ENCODE measurements around the gene OR1K1.
A peak's percentile ranks its signal among the peaks of the same experiment; 100 is the strongest.
"Not testable (repeated sequence)": the region's sequence is repeated elsewhere in the genome, so short reads cannot be mapped to it uniquely, and the experiment has no call there.

OR1K1 gene, protein sequence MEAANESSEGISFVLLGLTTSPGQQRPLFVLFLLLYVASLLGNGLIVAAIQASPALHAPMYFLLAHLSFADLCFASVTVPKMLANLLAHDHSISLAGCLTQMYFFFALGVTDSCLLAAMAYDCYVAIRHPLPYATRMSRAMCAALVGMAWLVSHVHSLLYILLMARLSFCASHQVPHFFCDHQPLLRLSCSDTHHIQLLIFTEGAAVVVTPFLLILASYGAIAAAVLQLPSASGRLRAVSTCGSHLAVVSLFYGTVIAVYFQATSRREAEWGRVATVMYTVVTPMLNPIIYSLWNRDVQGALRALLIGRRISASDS

DNA sequence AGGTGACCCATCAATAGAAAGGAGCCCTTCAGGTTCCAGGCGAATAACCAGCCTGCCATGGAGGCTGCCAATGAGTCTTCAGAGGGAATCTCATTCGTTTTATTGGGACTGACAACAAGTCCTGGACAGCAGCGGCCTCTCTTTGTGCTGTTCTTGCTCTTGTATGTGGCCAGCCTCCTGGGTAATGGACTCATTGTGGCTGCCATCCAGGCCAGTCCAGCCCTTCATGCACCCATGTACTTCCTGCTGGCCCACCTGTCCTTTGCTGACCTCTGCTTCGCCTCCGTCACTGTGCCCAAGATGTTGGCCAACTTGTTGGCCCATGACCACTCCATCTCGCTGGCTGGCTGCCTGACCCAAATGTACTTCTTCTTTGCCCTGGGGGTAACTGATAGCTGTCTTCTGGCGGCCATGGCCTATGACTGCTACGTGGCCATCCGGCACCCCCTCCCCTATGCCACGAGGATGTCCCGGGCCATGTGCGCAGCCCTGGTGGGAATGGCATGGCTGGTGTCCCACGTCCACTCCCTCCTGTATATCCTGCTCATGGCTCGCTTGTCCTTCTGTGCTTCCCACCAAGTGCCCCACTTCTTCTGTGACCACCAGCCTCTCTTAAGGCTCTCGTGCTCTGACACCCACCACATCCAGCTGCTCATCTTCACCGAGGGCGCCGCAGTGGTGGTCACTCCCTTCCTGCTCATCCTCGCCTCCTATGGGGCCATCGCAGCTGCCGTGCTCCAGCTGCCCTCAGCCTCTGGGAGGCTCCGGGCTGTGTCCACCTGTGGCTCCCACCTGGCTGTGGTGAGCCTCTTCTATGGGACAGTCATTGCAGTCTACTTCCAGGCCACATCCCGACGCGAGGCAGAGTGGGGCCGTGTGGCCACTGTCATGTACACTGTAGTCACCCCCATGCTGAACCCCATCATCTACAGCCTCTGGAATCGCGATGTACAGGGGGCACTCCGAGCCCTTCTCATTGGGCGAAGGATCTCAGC is at the start of gene OR1K1:
Gene OR1K1, plus strand, starts transcription at position 58 of the 995 bp plus-strand sequence. Its CDS starts 0 bp downstream, at position 58.
- no peak for DNase-seq (ENCODE audit: low spot score)

DNA sequence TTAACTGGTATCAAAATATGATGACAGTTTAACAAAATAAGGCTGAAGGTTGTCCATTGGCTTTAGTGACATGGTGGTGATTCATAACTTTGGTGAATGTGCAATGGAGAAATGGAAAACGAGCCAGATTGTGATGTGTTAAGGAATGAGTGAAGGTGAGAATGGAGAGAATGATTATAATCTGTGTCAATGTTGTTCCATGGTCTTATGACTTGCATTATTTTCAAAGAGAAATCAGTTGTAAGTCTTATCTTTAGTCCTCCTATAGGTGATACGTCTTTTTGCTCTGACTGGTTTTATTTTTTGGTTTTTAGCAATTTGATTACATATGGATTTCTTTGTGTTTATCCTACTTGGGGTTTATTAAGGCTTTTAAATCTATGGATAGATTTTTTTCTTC is 45.1 kb upstream of the OR1K1 start:
- no peak for DNase-seq (ENCODE audit: low spot score)

DNA sequence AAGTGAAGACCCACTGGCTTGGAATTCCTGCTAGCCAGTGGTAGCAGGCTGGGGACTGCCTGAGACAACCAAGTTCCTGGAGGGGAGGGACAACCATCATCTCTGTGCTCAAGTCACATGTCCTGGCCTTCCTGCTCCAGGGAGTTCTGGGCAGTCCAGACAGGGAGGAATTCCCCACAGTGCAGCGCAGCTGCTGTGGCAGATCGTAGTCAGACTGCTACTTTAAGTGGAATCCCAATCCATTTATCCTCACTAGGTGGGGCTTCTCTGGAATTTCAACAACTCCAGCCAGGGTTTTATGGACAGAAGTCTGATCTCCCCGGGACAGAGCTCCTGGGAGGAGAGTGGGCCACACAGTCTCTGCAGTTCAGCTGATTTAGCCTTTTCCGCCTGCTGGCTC is 32.1 kb upstream of the OR1K1 start:
- DNase-seq (ENCODE audit: low spot score) = no peak

DNA sequence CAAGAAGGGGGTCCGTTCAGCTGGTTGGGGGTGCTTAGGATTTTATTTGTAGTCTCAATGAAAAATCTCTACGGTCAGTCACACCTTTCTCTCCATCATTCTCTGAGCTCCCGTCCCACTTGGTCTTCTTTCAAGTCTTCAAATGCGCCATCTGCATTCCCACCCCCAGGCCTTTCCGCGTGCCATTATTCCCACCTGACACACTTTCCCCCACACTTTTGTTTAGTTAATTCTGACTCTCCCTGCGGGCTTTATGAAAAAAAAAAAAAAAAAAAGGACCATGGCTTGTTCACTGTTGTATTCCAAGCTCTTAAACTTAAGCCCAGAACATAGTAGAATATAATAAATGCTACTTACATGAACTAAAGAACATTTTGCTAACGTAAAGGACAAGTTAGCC is 22.9 kb upstream of the OR1K1 start:
- no peak for DNase-seq (ENCODE audit: low spot score)

GRCh38 chr9:122777935-122778627 is 21.8 kb upstream of the OR1K1 start:
- no peak for DNase-seq (ENCODE audit: low spot score)

DNA sequence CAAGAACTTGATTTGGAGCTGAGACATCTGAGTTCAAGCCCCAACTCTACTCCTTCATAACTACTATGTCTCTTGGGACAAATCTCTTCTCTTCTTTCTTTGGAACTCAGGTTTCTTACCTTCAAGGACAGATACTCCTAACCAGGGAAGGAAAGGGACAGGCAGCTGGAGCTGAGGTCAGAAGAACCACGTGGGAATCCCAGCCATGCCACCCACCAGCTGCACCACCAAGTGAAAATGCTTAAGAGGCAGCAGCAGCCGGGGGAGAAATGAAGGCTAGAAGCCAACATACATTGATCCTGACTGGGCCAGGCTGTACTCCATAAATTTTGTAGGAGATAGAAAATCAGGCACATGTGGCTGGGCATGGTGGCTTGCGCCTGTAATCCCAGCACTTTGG is 20.7 kb upstream of the OR1K1 start:
- no peak for DNase-seq (ENCODE audit: low spot score)

- no peak for DNase-seq (ENCODE audit: low spot score)
These were observed 19.9 kb upstream of the OR1K1 start for GRCh38 chr9:122780026-122780425.

DNA sequence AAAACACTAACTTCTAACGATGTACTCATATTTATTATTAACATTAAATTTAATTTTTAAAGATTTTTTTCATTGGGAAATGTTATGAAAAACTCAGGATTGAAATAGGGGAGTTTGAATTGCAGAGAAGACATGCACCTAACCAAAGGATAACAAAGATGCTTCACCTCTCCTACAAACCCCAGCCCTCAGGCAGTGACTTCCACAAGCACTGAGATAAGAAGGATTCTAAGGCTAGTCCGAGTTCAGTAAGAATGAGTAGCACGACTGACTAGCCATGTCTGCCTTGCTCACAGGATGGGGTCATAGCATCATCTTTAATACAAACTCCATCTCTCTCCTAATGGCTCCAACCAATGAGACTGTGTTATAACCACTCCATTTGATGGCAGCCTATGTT is 18.3 kb upstream of the OR1K1 start:
- no peak for DNase-seq (ENCODE audit: low spot score)

GRCh38 chr9:122785269-122785668 is 14.7 kb upstream of the OR1K1 start:
- no peak for DNase-seq (ENCODE audit: low spot score)

- no peak for DNase-seq (ENCODE audit: low spot score)
These were observed 13.6 kb upstream of the OR1K1 start for GRCh38 chr9:122786338-122786737.

GRCh38 chr9:122788831-122789230 is 11.1 kb upstream of the OR1K1 start, which contains the start of gene OR5C1:
OR5C1 (plus strand) TSS chr9:122788933; CDS start chr9:122788933, 0 bp downstream.
- no peak for DNase-seq (ENCODE audit: low spot score)

DNA sequence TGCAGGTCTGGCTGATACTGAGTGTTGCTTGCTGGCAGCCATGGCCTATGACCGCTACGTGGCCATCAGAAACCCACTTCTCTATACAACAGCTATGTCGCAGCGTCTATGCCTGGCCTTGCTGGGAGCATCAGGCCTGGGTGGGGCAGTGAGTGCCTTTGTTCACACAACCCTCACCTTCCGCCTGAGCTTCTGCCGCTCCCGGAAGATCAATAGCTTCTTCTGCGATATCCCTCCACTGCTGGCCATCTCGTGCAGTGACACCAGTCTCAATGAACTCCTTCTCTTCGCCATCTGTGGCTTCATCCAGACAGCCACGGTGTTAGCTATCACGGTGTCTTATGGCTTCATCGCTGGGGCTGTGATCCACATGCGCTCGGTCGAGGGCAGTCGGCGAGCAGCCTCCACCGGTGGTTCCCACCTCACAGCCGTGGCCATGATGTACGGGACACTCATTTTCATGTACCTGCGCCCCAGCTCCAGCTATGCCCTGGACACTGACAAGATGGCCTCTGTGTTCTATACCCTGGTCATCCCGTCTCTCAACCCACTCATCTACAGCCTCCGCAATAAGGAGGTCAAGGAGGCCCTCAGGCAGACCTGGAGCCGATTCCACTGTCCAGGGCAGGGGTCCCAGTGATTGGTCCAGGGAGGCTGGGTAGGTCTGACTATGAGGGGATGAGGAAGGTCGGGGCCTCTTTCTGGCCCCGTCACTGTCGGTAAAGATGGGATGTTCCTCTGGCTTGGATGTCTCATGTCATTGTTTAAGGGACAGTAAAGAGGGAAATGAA is 10.5 kb upstream of the OR1K1 start:
- no peak for DNase-seq (ENCODE audit: low spot score)

DNA sequence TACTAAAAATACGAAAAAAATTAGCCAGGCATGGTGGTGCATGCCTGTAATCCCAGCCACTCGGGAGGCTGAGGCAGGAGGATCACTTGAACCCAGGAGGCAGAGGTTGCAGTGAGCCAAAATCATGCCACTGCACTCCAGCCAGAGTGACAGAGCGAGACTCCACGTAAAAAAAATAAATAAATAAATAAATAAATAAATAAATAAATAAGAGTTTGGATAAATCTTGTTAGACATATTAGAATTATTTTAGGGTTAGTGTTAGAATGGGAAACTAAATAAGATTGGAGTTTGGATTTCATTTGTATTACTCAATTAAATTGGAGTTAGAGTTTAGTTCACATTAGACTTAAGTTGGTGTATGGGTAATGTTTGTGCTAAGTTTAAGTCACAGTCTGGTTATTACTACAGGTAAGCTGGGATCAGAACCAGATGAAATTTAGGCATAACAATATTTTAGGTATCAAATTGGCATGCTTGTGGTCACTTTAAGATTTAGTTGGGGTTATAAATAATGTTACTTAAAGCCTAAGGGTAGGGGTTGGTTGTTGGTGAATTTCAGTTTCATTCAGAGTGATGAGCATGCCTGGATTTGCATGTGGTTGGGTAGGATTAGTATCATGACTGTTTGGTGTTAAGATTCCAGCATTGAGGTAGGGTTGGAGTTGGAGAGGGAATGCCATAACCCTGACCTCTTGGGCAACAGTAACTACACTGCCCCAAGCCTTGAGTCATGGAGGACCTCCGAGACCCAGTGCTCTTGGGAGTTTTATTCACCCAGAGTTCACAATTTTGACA is 7.9 kb upstream of the OR1K1 start:
- no peak for DNase-seq (ENCODE audit: low spot score)

- no peak for DNase-seq (ENCODE audit: low spot score)
These were observed 2.4 kb upstream of the OR1K1 start for GRCh38 chr9:122797316-122798063.

GRCh38 chr9:122806661-122807060 is 6.7 kb downstream of the OR1K1 start:
- no peak for DNase-seq (ENCODE audit: low spot score)

DNA sequence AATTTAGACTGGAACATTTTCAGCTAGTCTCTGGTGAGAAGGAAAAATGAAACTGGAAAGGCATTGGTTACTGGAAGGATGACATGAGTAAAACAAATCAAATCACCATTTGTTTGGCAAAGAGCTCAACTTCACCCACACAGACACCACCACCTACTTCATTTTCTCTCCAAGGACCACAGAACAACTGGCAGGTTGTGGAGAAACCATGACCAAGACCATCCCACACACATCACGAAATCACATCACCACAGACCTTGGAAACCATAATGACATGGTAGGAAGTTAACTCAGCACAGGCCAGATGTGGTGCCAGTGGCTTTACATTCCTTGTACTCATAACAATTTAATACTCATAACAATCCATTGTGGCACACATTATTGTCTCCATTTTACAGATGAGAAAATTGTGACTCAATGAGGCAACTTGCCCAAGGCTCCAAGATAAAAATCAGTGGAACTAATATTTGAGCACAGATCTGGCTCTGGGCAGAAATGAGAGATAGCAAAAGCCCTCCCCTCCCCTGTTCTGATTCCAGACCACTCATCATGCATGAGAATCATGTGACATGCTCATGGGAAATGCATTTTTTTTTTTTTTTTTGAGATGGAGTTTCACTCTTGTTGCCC is 7.5 kb downstream of the OR1K1 start:
- DNase-seq (ENCODE audit: low spot score) = no peak

GRCh38 chr9:122808141-122808540 is 8.2 kb downstream of the OR1K1 start:
- DNase-seq (ENCODE audit: low spot score) = no peak

DNA sequence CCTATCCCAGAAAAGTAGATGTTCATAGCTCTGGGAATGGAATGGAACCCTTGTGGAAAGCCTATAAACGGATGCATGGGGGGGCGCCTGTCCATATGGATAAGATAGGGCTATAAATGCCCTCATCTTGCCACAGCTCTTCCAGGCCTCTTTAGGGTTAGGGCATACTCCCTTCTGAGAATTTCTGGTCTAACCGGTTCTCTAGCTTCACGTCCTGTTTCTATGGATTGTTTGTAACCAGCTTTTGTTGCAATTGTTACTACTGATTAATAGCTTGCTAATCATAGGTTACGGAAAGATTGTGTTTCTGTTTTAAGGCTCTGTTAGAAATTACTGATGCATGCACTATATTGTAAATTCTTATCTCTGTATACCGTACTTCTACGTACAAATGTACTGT is 9.3 kb downstream of the OR1K1 start:
- DNase-seq (ENCODE audit: low spot score) = not testable (repeated sequence)

- peak; percentile 94 for DNase-seq (ENCODE audit: low spot score)
These were observed 10.5 kb downstream of the OR1K1 start for GRCh38 chr9:122810306-122810946.

Data from Ammon's horn (tissue), 1 donor.